AG09319 (cell line): ENCODE results near the gene USP49.
A peak's percentile ranks its signal among the peaks of the same experiment; 100 is the strongest.

Source experiments
- DNase-seq: peaks from one replicate; pipeline ENCODE4 v3.0.0-alpha.2; 2010; ENCODE audit warnings: low read depth; ENCODE audit errors: extremely low read depth
- TF ChIP-seq, protein P1 (sequence below): IDR thresholded peaks from 2 replicates; pipeline ENCODE4 v1.5.1; 2011; ENCODE audit warnings: low read depth, mild to moderate bottlenecking, inconsistent platforms, low read length, moderate library complexity

The USP49 gene

DNA sequence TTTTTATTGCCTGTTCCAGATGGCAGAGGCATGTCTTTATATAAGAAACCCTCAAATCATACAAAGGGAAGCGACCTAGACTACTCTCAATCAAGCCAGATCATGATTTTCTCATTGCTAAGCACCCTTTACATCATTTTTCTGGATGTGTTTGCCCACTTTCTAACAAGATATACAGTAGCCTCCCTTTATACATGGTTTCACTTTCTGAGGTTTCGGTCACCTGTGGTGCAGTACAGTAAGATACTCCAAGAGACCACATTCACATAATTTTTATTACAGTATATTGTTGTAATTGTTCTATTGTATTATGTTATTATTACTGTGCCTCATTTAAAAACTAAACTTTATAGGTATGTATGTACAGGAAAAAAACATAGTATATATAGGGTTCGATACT lies 84.1 kb downstream of the USP49 start:
- no peak for DNase-seq
- TF ChIP-seq, protein P1, sequence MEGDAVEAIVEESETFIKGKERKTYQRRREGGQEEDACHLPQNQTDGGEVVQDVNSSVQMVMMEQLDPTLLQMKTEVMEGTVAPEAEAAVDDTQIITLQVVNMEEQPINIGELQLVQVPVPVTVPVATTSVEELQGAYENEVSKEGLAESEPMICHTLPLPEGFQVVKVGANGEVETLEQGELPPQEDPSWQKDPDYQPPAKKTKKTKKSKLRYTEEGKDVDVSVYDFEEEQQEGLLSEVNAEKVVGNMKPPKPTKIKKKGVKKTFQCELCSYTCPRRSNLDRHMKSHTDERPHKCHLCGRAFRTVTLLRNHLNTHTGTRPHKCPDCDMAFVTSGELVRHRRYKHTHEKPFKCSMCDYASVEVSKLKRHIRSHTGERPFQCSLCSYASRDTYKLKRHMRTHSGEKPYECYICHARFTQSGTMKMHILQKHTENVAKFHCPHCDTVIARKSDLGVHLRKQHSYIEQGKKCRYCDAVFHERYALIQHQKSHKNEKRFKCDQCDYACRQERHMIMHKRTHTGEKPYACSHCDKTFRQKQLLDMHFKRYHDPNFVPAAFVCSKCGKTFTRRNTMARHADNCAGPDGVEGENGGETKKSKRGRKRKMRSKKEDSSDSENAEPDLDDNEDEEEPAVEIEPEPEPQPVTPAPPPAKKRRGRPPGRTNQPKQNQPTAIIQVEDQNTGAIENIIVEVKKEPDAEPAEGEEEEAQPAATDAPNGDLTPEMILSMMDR, result no peak

DNA sequence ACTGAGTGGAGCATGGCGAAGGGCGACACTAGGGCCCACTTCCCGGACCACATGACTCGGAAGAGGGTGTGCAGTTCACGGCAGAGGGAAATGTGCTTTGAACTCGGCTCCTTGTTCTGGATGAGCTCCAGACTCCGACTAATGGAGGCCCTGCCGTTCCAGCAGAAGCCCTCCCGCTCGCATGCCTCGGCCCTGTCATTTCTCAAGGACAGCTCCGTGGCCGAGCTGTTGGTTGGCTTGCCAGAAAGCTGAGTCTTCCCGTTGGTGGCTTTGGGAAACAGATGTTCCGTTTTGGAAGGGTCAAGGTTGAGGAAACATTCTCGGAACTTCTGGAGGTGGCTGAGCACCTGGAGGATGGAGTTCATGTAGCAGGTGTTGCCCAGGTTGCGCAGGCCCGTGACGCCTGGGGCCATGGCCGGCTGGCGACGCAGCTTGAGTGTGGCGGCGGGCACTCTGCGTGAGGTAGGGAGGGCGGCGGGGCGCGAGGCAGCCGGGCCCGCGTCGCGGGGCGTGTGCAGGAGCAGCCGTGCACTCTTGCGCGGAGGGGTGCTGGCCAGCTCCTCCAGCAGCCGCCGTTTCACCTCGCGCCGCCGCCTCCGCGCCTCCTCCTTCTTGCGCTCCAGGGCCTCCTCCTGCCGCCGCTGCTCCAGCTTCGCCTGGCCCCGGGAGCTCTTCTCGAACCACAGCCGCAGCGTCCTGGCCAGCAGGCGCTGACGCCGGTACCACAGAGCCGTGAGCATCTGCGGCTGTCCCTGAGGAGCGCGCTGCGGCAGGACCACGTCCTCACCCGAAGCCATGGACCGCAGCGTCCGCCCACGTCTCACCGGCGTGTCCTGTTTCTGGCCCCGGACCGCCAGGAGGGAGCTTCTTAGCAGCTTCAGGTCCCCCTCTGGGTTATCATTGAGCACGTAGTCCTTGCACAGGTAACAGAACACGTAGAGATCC lies 89.1 kb downstream of the USP49 start:
- TF ChIP-seq, protein P1, result no peak
- no peak for DNase-seq

DNA sequence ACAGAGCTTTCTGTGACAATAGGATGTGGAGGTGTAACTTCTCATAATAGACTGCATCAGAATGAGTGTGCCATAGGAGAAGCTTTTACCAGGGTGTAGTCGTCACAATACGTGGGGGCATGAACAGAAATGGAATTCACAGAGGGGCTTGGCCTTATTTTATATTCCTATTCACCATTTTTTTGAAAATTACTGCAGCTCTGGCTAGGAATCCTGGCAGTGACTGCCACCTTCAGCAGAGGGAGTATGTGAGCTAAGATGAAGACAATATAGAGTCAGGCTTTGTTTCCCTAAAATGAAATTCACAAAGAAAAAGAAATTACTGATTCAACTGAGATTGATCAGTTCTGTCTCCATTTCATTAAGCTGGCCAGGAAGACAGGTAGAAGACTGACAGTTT lies 93.8 kb downstream of the USP49 start:
- DNase-seq, result no peak

DNA sequence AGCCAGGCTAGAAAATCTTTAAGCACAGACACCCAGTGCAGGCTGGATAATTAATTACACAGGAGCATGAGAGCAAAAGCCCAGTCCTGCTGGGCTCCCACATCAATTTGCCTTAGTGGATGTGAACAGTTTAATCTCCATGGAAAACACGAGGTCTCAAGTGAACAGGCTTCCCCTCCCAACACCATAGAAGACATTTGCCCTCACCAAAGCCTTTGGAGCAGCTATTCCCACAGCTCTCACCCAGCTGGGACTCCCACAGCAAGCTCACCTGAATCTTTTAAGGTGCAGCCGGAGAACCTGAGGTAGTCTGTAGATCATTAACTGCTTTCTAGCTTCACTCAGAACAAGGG lies 95.6 kb downstream of the USP49 start:
- TF ChIP-seq, protein P1, result no peak
- DNase-seq, result no peak

More for the DNA sequence above, 93.8 kb downstream of the USP49 start:
- TF ChIP-seq, protein P1, result peak; percentile 54

DNA sequence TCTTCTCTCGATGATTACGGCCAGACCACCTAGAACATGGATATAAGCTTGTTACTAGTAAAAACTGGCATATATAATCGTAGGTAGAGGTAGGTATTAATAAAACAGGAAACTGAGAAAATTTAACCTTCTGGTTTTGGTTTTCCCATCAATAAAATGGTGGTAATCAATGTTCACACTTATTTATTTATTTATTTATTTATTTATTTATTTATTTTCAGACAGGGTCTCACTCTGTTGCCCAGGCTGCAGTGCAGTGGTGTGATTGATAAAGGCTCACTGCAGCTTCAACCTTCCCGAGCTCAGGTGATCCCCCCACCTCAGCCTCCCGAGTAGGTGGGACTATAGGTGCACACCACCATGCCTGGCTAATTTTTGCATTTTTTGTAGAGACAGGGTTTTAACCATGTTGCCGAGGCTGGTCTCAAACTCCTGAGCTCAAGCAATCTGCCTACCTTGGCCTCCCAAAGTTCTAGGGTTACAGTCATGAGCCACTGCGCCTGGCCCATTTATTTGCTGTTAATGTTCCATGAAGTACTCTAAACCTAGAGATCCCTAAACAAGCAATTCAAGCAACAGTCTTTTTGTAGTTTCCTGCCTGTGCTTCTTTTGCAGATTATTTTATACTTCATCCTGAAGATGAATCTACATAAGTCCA lies 96.1 kb downstream of the USP49 start:
- TF ChIP-seq, protein P1, result no peak
- no peak for DNase-seq

DNA sequence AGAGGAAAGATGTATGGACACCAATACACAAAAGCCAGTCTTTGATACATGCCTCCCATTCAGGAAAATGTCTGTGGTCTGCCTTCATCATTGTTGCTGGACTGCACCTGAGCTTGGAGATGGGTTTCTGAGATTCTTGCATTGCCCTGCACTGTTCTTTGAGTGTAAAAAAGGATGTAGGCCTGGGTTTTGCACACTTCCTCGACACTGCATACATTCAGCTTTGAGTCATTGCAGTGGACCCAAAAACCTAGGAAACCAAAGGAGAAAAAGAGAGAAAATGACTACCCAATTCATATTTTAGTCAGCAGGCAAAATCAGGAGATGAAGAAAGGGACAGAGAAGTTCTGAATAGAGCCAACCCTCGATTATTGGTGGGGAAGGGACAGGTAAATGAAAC lies 98.7 kb downstream of the USP49 start:
- no peak for DNase-seq
- TF ChIP-seq, protein P1, result no peak

DNA sequence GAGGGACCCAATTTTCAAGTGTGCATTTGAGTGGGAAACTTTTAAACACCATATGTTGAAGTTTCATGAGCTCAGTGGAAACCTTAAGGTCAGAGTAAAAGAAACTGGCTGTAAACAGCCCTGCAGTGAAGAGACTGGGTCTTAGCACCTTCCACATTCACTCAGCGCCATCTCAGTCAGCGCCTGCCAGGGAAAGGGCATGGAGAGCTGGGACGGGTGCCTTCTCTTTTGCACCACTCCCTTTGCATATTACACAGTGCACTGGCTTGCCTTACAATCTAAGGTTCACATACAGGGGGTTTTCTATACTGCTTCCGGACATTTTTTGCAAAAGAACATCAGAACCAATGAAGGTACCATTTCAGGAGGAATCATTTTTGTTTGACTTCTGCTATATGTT lies 103.2 kb downstream of the USP49 start:
- TF ChIP-seq, protein P1, result no peak
- no peak for DNase-seq
